Measurements from ENCODE around the gene SLC25A21.
"Not testable (repeated sequence)": the region's sequence is repeated elsewhere in the genome, so short reads cannot be mapped to it uniquely, and the experiment has no call there.

The SLC25A21 gene

GRCh38 chr14:37083599-37083998 is 88.8 kb downstream of the SLC25A21 start:
- DNase-seq, result no peak

- no peak for DNase-seq
These were observed 90.0 kb downstream of the SLC25A21 start for GRCh38 chr14:37082449-37082848.

GRCh38 chr14:37081856-37082255 is 90.5 kb downstream of the SLC25A21 start:
- DNase-seq, result no peak

- DNase-seq, result no peak
These were observed 91.2 kb downstream of the SLC25A21 start for GRCh38 chr14:37081218-37081617.

- DNase-seq, result no peak
These were observed 94.3 kb downstream of the SLC25A21 start for GRCh38 chr14:37078131-37078530.

GRCh38 chr14:37074320-37074719 is 98.1 kb downstream of the SLC25A21 start:
- not testable (repeated sequence) for DNase-seq

- no peak for DNase-seq
These were observed 108.8 kb downstream of the SLC25A21 start for GRCh38 chr14:37063467-37064240.

- no peak for DNase-seq
These were observed 110.1 kb downstream of the SLC25A21 start for GRCh38 chr14:37062191-37062803.

GRCh38 chr14:37061697-37062096 is 110.7 kb downstream of the SLC25A21 start:
- no peak for DNase-seq

- no peak for DNase-seq
These were observed 111.7 kb downstream of the SLC25A21 start for GRCh38 chr14:37060496-37061260.

- no peak for DNase-seq
These were observed 114.6 kb downstream of the SLC25A21 start for GRCh38 chr14:37057776-37058175.

- DNase-seq, result no peak
These were observed 115.9 kb downstream of the SLC25A21 start for GRCh38 chr14:37056473-37056872.

GRCh38 chr14:37054869-37055268 is 117.5 kb downstream of the SLC25A21 start:
- DNase-seq, result no peak

GRCh38 chr14:37054144-37054543 is 118.3 kb downstream of the SLC25A21 start:
- DNase-seq, result no peak

GRCh38 chr14:37051680-37052079 is 120.7 kb downstream of the SLC25A21 start:
- no peak for DNase-seq

GRCh38 chr14:37051153-37051552 is 121.3 kb downstream of the SLC25A21 start:
- DNase-seq, result no peak

- DNase-seq, result no peak
These were observed 123.7 kb downstream of the SLC25A21 start for GRCh38 chr14:37048666-37049071.

GRCh38 chr14:37047996-37048395 is 124.4 kb downstream of the SLC25A21 start:
- no peak for DNase-seq

GRCh38 chr14:37047226-37047625 is 125.2 kb downstream of the SLC25A21 start:
- no peak for DNase-seq

- DNase-seq, result no peak
These were observed 125.6 kb downstream of the SLC25A21 start for GRCh38 chr14:37046815-37047214.

- no peak for DNase-seq
These were observed 126.9 kb downstream of the SLC25A21 start for GRCh38 chr14:37045340-37046061.

GRCh38 chr14:37037636-37038387 is 134.6 kb downstream of the SLC25A21 start:
- no peak for DNase-seq
